ENCODE data around the gene MFNG.
A peak's percentile ranks its signal among the peaks of the same experiment; 100 is the strongest.

MFNG gene

DNA sequence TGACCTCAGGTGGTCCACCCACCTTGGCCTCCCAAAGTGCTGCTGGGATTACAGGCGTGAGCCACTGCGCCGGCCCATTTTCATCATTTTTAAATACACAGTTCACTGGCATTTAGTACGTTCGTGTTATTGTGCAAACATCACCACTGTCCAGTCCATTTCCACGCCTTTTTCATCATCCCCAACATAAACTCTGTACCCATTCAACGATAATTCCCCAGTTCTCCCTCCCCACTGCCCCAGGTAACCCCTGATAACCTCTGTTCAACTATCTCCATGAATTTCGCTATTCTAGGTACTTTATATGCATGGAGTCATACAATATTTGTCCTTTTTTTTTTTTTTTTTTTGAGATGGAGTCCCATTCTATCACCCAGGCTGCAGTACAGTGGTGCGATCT lies 40.7 kb downstream of the MFNG start:
- DNase-seq (ENCODE audit: low spot score): no peak

DNA sequence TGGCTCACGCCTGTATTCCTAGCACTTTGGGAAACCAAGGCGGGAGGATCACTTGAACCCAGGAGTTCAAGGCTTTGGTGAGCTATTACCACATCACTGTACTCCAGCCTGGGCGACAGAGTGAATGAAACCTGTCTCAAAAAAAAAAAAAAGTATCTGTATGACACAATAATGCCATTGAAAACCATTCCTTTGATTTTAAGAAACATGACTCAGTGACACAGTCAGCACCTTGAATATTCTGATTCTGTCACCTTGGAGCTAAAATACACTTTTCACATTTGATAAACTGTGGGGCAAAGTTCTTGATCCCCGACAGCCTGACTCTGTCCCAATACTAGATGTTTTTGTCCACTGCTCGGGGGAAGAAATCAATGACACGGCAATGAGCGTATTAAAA lies 42.2 kb downstream of the MFNG start:
- no peak for DNase-seq (ENCODE audit: low spot score)

DNA sequence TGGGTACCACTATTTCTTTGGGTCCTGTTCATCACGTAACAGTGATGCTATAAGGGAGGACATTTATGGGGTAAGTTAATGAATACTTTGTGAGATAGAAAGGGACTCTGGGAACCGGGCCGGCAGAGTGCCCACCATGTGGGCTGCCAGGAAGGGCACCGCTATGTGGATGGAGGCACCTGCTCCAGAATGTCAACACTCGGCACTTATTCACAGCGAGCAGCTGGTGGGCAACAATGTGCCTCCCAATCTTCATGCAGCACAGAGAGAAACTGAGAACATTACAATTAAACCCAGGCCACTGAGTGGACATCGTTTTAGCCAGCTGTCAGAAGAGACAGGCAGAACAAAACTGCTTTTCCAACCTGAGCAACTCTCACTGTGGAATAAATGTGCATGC lies 43.1 kb downstream of the MFNG start:
- no peak for DNase-seq (ENCODE audit: low spot score)

DNA sequence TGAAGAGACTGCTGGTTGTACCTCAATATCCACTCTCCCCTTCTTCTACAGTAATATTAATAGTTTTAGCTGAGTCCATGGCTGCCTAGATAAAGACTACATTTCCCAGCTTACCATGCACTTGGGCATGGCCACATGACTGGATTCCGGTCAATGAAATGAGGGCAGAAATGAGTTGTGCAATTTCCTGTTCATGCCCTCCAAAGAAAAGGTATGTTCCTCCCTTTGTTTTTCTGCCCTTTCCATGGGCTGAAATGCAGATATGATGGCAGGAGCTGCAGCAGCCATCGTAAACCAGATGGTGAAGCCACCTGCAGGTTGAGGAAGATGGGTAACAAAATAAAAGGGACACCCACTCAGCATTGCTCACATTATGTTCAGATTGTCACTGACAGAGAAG lies 43.6 kb downstream of the MFNG start:
- peak; percentile 48 for DNase-seq (ENCODE audit: low spot score)

DNA sequence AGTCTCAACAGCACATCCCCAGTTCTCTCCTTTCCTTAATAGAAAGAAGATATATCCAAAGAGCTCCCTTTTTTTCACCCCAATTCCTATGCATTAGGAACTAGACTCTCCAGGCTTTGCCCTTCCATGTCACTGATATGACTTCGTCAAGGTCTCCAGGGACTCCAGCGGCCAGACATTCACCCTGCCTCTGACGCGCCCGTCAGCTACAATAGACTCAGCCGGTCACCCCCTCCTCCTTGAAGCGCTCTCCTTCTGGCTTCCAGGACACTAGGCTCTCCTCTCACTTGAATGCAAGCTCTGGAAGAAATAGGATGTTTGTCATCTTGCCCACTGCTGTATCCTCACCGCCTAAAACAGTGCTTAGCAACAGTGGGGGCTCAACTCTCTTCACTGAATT lies 44.0 kb downstream of the MFNG start:
- DNase-seq (ENCODE audit: low spot score): no peak

DNA sequence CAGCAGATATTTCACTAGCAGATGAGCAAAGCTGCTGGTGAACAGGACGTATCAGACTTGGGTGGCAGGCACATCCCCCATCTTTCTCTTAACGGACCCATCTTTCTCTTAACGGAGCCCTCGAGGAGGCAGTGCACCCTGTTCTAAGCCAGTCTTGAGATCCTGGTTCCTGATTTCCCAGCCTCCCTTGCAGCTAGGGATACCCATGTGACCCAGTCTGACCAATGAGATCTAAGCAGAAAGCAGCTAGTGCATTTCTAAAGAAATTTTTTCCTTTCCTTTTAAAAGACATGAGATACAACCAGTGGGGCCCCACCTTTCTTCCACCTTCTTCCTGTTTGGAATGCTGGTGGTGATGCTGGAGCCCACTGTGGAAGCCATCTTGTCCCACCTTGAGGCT lies 45.3 kb downstream of the MFNG start:
- no peak for DNase-seq (ENCODE audit: low spot score)

DNA sequence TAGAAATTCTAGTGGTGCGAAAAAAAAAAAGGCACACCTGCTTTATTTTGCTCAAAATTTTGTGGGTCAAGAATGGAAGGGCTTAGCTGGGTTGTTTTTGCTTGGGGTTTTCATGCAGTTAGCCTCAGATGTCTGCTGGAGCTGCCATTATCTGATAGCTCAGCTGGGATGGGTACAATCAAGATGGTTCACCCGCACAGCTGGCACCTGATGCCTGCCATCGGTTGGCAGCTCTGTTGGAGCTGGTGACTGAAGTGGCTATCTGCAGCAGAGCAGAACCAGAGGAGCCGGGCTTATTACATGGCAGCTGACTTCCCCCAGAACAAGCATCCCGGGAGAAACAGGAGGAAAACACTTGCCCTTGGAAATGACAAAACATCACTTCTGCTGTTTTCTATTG lies 46.8 kb downstream of the MFNG start:
- no peak for DNase-seq (ENCODE audit: low spot score)

DNA sequence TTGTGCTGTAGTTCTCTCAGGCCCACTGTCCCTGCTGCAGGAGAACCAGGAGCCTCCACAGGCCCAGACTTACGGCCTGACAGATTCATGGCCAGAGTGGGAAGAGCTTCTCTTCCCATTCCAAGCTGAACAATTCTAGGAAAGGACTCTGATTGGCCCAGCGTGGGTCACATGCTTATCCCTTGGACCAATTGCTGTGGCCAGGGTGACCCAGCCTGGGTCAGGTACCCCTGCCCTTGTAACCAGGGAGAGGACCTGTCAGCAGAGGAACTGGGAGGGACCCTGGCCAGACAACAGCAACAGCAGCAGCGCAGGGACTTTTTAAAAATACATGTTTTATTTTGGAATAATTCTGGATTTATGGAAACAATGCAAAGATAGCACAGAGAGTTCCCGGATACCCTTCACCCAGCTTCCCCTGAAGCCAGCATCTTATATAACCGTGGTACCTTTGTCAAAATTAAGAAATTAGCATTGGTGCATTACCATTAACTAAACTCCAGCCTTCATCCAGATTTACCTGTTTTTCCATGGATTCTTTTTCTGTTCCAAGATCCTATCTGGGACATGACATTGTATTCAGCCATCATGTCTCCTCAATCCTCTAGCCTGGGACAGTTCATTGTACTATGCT lies 50.1 kb downstream of the MFNG start:
- no peak for DNase-seq (ENCODE audit: low spot score)

DNA sequence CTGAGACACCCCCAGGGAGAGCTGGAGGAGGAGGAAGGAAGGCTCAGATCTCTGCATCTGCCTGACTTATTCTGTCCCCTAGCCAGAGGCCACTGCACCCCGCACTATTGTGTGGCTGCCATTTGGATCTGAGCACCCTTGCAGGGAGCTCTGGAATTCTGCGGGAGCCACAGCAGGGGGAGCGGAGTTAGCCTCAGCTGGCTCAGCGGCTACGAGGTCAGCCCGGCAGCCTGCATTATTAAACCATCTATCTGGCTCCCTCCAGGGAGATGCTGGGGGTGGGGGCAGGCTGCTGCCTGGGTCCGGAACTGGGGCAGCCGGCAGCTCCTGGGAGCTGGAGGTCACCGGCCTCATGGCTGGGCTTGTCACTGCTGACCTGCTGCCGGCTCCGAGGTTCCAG lies 52.4 kb downstream of the MFNG start:
- DNase-seq (ENCODE audit: low spot score): no peak

DNA sequence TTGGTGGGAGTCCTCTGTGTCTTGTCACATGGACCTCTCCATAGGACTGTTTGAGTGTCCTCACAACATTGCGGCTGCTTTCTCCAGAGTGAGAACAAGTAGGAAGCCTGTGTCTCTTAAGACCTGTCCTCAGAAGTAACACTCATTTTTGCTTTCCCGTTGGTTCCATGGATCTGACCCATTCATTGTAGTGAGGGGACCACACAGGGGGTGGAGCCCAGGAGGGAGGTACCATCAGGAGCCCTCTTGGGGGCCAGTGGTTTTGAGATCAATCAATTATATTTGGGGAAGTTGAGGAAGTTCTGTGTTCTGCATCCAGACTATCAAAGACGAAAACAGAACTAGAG lies 53.5 kb downstream of the MFNG start:
- DNase-seq (ENCODE audit: low spot score): no peak

DNA sequence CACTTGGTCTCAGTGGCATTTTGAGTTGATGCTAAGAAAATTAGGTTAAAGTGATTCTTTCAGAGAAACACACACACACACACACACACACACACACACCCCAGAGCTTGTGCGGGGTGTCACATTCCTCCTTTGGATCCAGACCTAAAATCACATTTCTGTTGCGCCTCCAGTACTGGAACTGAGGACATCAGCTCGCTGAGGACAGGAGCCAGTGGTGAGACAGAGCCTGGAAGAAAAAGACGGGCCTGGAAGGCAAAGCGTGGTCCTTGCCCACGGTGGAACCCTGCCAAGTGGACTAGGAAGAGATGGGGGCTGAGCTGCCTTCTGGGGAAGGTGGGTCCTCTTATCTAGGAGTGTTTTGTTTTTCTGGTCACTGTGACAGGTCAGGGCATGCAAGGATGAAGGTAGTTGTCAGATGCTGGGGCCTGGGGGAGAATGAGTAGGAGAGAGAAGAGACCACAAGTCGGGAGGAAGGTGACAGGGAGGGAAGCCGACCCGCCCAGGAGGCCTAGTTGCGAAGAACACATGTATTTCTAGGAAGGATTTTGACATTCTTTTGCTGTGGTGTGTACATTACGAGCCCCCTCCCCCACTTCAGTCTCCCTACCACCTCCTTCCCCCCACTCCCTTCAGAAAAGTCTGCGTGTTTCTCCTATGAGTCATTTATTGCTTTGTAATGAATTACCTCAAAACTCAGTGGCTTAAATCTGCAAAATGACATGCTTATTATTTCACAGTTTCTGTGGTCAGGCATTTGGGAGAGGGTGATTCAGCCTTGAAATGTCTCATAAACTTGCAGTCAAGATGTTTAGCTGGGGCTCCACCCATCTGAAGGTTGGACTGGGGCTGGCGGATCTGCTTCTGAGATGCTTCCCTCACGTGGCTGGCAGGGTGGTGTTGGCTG lies 54.1 kb downstream of the MFNG start:
- peak; percentile 78 for DNase-seq (ENCODE audit: low spot score)

DNA sequence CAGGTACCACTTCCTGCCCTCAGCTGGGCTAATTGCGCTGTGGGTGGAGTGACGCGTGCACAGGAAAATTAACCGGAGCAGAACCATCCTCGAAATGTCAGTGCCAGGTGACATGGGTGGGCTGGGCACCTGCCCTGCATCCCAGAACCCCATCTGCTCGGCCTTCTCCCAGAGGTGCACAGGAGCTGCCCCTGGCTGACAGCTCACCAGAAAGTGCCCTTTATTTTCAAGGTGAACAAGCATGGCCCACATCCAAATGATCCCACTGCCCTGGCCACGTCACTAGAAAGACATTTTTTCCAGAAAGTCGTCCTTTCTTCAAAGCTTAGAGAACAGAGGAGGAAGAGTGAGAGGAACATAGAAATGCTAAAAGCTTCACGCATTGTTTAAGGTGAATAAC lies 54.8 kb downstream of the MFNG start:
- DNase-seq (ENCODE audit: low spot score): no peak

DNA sequence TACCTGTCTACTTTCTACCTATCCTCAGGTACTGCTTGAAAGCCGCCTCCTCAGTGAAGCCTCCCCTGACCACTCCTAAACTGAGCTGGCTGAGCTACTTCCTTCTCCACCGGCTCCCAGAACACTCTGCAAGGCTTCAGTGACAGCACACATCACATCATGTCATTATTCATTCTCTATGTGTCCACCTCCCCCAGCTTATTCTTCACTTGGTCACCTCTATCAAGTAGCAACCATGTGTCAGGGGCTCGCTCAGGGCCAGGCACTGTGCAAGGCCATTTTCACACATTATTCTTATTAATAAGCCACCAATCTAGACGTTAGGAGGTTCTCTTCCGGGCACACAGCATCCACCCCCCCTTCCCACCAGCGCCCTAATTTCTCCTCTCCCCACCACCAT lies 55.2 kb downstream of the MFNG start:
- DNase-seq (ENCODE audit: low spot score): no peak

DNA sequence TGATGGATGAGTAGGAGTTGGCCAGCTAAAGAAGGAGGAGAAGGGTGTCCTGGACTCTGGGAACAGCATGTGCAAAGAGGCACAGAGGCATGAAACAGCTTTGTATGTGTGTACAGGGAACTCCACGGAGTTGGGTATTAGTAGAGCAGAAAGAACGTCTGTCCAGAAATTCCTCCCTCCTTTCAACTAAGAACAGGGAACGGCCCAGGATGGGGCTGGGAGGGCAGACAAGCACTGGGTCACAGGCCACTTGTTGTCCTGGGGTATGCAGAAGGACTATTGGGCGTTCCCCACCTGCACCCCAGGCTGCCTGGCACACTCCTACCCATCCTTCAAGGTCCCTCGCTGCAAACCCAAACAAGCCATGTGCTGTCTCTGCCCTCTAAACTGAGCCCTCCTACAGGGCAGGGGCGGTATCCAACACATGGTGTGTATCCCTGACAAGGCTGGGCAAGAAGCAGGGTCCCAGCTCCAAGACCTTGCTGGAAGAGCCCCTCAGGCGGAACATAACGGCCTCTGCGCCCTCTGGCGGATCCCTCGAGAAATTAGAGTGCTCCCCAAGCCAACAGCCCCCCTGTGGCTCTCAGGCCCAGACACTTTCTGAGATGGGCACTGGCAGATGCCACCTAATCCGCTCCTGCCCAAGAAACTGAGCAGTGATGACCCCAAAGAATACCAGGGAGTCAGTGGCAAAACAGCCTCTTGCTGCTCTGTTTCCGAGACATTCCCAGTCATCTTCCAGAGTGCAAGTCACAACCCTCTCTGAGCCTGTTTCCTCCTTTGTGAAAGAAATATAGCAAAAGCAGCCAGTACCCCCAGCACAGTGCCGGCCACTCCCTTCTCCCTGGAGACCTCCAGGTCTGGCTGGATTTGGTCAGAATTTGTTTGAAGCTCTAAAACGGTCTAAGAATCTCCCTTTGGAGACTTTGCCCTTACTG lies 57.3 kb downstream of the MFNG start:
- DNase-seq (ENCODE audit: low spot score): peak; percentile 54

DNA sequence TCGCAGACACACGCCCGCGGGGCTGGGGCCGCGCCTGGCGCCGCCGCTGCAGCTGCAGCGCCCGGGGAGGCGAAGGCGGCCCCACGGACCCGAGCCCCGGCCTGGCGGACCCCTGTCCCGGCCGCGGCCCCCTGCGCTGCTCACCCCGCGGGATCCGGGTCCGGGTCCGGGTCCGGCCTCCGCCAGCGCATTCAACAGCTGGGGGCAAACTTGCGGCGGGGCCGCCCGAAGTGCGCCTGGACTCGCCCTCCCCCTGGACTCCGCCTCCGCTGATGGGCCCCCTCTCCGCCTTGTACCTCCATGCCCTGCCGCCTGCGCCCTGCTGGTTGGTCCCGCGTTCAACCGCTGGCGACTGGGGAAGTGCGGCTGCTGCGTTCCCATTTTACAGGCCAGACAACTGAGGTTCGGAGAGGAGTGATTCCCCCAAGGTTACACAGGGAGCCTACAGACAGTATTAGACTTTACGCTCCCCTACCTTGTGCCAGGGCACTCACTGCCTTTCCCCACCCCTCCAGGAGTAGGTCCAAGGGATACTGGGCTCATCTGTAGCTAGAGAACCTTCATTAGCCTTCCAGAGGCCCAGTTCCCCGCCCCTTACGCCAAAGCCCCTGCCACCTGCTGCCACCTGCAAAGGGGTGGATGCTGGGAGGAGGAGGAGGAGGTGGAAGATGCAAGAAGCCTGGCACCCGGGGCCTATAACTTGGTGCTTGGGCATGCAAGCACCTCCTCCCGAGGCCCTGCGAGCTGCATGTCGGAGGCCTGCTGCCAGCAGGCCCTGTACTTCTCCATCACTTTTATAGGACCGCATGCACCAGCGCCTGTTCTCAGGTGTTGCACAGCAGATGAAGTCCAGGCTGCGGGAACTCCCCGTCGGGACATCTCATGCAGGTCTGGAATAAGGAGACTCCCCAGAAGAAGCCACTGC lies 58.2 kb downstream of the MFNG start:
- DNase-seq (ENCODE audit: low spot score): no peak

DNA sequence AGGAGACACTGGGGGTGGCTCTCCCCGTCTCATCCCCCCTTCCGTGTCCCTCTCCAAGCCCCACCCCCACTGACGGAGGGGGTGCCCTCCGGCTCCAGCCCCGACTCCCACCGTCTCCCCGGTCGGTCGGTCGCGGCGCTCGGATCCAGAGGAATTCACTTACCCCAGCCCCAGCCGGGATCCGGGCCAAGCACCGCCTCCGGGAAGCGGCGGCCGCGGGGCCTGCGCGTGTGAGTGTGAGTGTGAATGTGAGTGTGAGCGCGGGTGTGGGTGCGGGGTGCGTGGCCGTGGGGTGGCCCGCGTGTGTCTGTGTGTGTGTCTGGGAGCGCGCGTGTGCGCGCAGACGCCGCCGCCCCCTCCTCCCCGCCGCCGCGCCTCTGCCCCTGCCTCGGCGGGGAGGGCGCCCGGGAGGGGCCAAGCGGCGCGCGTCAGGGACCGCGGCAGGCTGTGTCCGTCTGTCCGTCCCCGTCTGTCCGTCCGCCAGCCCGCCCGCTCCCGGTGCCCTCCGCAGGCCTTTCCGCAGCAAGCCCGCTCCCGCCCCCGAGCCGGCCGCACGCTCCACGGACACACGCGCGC lies 59.0 kb downstream of the MFNG start, which contains the start of gene ELFN2:
ELFN2 (minus strand) TSS at position 345 of the 576 bp plus-strand sequence. CDS start 51,945 bp downstream, outside the sequence.
- no peak for DNase-seq (ENCODE audit: low spot score)

DNA sequence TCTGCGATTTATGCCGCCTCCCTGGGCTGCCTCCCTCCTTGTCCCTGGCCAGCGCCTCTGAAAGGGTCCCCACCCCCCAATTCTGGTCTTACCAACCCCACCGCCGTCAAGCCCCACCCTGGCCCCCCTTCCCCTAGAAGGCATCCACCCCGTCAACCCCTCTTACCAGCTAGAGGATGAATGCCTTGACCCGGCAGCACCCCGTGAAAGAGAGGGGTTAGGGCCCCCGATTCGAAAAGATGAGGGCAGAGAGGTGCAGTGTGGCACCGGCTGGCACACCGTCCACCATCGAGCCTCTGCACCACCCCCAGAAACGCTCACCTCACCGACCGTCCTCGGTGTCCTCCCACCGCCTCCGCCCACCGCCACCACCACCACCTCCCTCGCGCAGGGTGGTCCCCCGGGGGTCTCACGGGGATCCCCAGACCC lies 59.5 kb downstream of the MFNG start:
- DNase-seq (ENCODE audit: low spot score): no peak

DNA sequence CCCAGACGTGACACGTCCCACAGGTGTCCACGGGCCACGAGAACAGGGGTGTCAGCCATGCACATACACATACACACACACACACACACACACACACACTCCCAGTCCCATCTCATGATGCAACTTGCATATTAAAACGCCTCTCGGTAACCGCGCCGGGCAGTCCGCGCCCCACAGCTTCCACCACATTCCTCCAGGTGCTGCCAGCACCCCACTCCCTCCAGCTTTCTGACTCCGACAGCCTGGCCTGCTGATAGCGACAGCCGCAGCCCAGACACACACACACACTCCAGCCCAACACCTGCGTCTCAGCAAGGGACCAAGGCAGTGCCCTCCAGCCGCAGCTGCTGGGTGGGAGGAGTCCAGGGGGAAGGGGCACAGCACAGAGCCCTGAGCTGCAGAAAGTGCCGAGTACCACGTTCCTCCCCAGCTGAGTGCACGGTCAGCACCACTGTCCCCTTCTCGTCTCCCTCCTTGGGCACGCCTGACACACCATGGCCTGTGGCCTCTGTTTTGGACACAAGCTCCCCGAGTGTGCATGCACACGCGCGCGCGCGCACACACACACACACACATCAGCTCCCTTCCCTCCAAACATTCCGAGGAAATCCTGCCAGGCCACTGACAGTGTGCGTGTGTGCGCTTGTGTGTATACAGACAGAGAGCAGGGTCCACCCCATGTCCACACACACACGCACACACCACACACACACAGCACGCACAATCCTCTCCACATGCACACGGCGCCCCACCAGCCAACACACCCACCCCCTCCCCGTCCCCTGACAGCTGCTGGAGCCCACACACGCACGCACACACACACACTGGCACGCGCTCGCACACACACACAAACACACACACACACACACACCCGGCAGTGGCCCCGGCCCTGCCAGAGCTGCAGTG lies 60.1 kb downstream of the MFNG start:
- DNase-seq (ENCODE audit: low spot score): no peak

DNA sequence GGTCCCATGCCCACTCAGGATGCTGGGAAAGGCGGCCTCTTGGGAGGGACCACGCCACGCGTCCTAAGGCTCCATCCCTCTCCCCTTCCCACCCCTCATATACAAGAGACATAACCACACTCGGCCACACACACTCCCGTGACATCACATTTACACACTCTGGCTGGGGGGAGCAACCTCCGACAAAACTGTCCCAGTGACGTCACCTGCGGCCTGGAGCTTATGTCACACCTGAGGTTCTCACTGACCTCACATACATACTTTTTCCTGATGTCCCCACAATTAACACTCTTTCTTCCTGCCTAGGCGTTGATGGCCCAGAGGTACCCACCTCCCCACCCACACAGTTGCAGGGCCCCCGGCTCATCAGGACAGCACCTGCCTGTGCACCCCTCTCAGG lies 60.8 kb downstream of the MFNG start:
- no peak for DNase-seq (ENCODE audit: low spot score)

DNA sequence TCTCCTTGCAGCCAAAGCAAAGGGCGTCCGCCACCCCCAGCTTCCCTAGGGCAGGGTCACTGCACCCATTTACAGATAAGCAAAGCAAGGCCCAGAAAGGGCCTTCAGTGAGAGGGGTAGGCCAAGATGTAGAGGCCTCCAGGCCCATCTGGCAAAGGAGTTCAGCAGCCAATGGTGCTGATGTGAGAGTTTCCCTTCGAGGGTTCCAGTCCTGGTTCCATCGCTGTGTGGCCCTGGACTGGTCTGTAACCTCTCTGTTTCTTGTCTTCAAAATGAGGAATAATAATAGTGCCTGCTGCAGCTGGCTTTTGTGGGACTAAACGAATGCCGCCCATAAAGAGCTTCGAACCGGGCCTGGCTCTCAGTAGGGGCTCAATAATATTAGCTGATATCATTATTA lies 62.9 kb downstream of the MFNG start:
- DNase-seq (ENCODE audit: low spot score): no peak

All from activated CD4-positive, alpha-beta T cell treated with anti-CD3 and anti-CD28 coated beads, Interleukin-2, Interleukin-4, amounts not matched to agents 100 ng/mL and 50 ng/mL, durations not matched to agents 16 hours and 8 hours (primary cell).